GM19438 (cell line): ENCODE measurements around the gene ALDH1L1.

Source experiments
- ATAC-seq: cut with Tn5 transposase; IDR thresholded peaks from one replicate; pipeline ENCODE4 v1.9.1; 2021; ENCODE audit warnings: low read depth; ENCODE audit not compliant: unreplicated experiment

Gene ALDH1L1

DNA sequence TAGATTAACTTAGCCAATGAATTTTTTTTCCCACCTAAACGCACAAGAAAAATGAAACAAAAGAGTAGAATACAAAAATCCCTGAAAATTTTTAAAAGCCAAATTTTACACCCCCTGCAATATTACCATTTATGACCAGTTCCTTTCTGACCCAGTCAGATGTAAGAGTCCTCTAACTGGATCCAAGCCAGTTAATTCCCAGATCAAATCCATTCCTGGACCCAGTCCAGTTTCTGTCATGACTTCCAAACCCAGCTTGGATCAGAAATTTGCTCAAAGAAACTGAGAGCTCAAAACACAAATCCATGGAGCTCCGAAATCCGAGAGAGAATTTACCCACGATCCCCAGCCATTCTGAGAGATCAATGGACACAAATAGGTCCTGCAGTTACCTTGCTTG lies 17.0 kb upstream of the ALDH1L1 start:
- no peak for ATAC-seq

DNA sequence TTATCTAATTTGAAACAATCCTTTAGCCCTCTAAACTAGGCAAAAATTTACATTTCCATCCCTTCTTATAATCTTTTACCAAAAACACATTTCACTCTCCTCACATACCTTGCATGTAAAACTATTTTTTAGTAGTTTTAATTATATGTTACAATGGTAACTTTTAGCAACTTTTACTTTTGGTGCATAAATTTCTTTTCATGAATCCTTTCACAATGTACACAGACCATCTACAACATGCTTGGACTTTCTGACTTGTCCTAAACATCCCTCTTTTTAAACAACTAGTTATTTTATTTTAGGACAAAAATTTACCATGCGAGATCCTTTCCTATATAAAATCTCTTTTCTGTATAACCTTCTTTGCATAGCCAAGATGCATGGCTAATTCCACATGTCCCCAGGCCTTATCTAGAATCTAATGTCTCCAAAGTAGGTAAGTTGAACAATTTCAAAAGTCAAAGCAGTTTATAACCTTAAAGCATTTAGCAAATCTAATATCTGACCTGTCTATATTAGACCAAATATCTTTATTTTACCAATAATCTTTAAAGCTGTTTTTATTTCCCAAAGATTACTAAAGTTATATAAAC lies 14.4 kb upstream of the ALDH1L1 start:
- ATAC-seq, result no peak

DNA sequence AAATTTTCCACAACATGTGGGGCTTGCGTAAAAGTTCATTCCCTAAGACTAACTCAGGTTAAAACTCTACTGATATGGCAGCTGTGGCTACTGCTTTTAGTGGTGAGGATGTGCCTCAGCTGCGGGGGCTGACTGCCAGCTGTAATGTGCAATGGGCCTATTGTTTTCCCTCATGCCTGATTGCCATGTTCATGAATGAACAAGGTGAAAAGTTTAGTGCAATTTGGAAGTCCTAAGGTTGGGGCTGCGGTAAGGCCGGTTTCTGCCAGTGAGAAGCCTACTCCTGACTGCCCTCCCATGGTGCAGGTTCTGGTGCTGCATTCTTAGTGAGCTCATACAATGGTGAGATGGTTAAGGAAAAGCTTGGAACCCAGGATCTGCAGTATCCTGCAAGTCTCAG lies 10.9 kb upstream of the ALDH1L1 start:
- ATAC-seq, result no peak

- no peak for ATAC-seq
These were observed 7.5 kb upstream of the ALDH1L1 start for GRCh38 chr3:126187920-126188319.

DNA sequence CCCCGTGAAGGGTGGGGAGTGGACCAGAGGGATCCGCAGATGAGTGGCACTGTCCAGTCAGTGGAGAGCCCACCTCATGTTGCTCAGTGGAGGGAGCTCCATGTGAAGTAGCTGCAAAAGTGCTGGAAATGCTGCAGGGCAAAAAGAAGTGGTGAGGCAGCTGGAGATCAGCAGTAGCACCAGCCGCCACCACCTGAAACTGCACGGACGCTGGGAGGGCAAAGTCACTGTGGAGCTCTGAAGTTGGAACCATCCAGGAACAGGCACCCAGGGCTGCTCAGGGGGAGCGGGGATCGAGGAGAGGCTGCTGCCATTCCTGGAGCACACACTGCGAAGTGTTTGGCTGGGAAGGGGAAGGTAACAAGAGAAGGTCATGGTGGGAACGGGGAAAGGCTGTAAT lies 6.4 kb upstream of the ALDH1L1 start:
- no peak for ATAC-seq

- ATAC-seq, result no peak
These were observed 5.9 kb upstream of the ALDH1L1 start for GRCh38 chr3:126186271-126186670.

DNA sequence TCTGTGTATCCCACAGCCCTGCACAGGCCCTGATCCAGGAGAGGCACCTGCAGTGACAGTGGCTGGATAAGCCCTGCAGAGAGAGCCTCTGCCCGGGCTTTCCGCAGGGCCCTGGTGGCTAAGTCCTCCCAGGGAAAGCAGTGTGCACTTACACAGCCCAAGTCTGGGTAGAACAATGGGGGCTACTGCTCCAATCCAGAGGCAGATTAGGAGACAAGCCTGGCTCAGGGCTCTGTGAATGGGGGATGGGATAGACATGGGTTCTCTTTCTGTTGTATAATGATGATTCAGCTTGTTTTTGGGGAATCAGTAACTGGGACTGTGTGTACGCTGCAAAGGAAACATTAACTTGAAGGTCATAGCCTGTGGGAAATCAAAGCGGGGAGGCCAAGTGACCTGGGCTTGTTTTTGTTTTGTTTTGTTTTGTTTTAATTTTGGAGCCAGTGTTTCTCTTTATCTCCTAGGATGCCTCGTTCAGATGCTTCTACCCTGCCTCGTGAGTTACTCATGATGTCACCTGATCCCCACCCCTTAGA lies 4.1 kb upstream of the ALDH1L1 start:
- ATAC-seq, result no peak

GRCh38 chr3:126181398-126181725 lies 976 bp upstream of the ALDH1L1 start:
- ATAC-seq, result no peak

DNA sequence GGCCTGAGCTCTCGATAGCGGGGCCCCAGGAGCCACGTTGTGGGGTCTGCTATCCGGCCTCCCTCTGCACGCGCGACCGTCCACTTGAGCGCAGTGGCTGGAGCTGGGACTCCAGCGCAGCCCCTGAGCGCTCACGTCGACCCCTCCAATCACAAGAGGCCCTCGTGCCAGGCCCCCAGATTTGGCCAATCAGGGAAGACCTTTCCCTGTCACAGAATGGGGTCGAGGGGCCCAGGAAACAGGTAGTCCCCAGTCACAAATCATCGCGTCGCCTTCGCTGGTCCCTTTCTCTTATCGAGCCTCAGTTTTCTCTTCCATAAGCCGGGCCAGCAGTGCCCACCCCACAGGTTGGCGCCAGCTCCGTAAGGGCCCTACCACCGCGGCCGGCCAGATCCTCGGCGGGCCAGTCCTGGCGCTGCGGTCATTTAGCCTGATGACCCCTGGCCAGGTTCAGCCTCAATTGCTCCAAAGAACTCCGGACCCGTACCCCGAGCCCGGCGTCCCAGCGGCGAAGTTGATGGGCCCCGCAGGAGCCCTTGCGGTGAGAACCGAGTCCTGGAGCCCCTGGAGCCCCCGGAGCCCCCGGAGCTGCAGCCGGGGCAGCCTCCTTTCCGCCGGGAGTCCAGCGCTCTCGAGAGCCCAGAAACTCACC lies 435 bp downstream of the ALDH1L1 start:
- no peak for ATAC-seq

GRCh38 chr3:126170073-126170777 lies 10.2 kb downstream of the ALDH1L1 start:
- no peak for ATAC-seq

DNA sequence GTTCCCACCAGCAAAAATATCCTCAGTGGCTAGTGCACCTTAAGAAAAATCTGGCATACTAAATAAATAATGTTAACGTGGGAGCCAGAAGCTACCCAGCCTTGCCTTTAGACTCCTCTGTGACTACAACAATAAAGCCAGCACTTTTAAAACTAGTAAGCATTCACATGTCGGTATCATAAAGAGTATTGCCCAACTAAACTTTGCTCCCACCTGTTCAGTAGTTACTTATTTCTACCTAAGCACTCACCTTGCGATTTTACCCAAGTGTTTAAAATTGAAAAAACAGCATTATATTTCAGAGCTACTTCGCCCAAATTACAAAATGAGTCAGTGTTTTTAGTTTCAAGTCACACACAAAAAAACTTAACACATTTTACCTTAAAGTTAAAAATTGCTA lies 12.8 kb downstream of the ALDH1L1 start:
- ATAC-seq, result no peak

GRCh38 chr3:126166009-126166408 lies 14.4 kb downstream of the ALDH1L1 start:
- ATAC-seq, result no peak

GRCh38 chr3:126161309-126161708 lies 19.1 kb downstream of the ALDH1L1 start:
- no peak for ATAC-seq

- no peak for ATAC-seq
These were observed 19.9 kb downstream of the ALDH1L1 start for GRCh38 chr3:126160243-126161210.

GRCh38 chr3:126159476-126159875 lies 20.9 kb downstream of the ALDH1L1 start:
- no peak for ATAC-seq

- ATAC-seq, result no peak
These were observed 21.4 kb downstream of the ALDH1L1 start for GRCh38 chr3:126158912-126159454.

DNA sequence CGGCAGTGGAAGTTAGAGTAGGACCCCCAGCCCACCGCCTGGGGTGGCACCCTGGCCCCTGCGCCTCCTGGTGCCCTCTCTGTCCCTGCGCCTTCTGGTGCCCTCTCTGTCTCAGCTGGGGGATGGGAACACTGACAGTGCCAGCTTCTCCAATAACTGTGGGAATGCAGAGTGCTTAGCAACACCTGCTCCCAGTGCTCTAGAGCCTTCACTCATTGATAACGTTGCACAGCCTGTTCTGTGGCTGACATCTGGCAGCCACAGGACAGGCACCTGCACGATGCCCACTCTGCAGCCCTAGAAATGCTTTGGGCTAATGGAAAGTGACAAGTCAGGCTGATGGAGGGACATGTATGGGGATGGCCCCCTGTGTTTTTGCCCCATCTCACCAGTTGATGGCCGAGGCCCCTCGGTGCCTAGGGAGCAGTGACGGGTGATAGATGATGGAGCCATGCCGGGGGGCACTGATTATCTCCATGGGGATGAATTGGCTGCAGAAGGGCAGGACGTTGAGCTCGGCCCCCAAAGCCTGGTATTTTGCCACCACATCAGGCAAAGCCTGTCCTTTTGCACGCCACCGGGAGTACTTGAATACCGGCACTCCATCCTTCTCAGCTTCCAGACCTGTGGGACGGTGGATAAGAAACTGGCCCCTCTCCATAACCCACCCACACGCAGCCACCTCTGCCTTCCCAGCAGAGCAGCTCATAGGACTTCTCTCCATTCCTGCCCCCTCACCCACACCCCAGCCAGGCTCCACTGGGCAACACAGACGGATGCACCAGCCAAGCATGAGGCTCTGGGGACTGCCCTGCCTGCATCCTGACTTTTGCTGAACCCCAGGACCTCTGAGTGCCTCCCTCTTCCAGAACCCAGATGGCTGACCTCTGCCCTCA lies 22.1 kb downstream of the ALDH1L1 start:
- ATAC-seq, result no peak

GRCh38 chr3:126157083-126157768 lies 23.2 kb downstream of the ALDH1L1 start:
- no peak for ATAC-seq

DNA sequence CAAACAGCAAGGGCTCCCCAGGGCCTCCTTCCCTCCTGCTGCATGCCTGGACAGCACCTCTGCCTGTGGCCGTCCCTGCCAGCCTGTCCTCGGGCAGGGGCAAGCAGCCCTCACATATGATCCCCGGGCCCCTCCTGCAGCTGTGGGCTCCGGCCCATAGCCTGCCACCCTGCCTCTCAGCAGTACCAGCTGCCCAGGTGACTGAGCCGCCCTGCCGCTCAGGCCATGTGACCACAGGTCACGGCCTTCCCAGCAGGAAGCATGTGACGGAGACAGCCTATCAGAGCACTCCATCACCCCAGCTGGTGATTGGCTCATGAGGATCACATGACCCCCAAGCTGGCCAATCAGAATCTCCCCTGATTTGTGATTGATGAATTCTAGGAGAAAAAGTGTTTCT lies 23.9 kb downstream of the ALDH1L1 start:
- ATAC-seq, result no peak
